Prostate gland (tissue), 2 donors: ENCODE results near the gene DDX3X.
"Not testable (repeated sequence)": the region's sequence is repeated elsewhere in the genome, so short reads cannot be mapped to it uniquely, and the experiment has no call there.

ENCODE experiments used
- POLR2A ChIP-seq: fragments of 450-650 bp; IDR thresholded peaks from one replicate; pipeline ENCODE4 v1.6.1; 2016; ENCODE audit warnings: antibody characterized with exemption, mild to moderate bottlenecking
- POLR2AphosphoS5 ChIP-seq: sonication (generic); formaldehyde crosslinking; IDR thresholded peaks from one replicate; pipeline ENCODE4 v1.6.1; 2017; ENCODE audit warnings: antibody characterized with exemption
- TF ChIP-seq, protein P1 (sequence below), 4 experiments: fragments of 200-600 bp in 2 of 4; fragments of 450-650 bp in 2 of 4; sonication (generic) in 2 of 4; IDR thresholded peaks; 1 replicate in 3 of 4; 2 replicates in 1 of 4; pipeline ENCODE4 v1.5.1; 2016 to 2019; ENCODE audit warnings: antibody characterized with exemption in 4 of 4, mild to moderate bottlenecking in 2 of 4, moderate library complexity in 2 of 4

DNA sequence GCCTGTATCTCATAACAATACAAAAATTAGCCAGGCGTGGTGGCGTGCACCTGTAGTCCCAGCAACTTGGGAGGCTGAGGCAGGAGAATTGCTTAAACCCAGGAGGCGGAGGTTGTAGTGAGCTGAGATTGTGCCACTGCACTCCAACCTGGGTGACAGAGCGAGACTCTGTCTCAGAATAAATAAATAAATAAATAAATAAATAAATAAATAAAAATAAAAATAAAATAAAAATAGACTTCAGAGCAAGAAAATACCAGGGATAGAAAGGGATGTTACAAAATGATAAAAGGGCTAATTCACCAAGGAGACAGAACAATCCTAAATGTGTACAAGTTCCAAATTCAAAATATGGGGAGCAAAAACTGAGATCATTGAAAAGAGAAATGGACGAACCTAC is 37.6 kb downstream of the DDX3X start:
- not testable (repeated sequence) for TF ChIP-seq POLR2A, POLR2AphosphoS5
- TF ChIP-seq, protein P1, sequence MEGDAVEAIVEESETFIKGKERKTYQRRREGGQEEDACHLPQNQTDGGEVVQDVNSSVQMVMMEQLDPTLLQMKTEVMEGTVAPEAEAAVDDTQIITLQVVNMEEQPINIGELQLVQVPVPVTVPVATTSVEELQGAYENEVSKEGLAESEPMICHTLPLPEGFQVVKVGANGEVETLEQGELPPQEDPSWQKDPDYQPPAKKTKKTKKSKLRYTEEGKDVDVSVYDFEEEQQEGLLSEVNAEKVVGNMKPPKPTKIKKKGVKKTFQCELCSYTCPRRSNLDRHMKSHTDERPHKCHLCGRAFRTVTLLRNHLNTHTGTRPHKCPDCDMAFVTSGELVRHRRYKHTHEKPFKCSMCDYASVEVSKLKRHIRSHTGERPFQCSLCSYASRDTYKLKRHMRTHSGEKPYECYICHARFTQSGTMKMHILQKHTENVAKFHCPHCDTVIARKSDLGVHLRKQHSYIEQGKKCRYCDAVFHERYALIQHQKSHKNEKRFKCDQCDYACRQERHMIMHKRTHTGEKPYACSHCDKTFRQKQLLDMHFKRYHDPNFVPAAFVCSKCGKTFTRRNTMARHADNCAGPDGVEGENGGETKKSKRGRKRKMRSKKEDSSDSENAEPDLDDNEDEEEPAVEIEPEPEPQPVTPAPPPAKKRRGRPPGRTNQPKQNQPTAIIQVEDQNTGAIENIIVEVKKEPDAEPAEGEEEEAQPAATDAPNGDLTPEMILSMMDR (IDR thresholded peaks at IDR 0.05), result not testable (repeated sequence)
